ENCODE results near the gene CHIT1. TPM values are rescaled to one million over a fixed set of nuclear protein-coding genes. Genes with fewer than 3 reads are reported as not detected.
A peak's percentile ranks its signal among the peaks of the same experiment; 100 is the strongest.

The CHIT1 gene
- total RNA-seq, 1 experiment from 2014 or later, result not detected

DNA sequence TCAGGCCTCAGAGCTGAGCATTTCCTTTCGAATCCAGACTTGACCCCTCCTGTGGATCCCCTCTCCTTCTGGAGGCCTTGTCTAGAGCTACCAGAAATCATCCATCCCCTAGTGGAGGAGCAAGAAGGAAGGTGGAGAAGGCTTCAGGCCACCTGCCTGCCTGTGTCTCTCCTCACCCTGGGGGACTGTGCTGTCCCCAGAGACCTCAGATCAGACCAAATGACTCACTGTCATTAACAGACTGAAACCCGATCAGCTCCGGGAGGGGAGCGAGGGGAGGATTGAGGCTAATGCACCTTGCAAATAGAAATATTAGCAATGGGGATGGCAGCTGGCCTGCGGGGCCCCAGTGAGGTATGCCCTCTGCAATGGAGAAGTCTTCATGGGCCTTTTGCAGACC is 55.9 kb downstream of the CHIT1 start:
- peak; percentile 35 for DNase-seq (ENCODE audit: low read depth)
- in situ Hi-C loops (cut with HindIII; ENCODE audit: low pct_unique_long_range_greater_than_20kb, low sequenced_read_pairs), result no loop called here

DNA sequence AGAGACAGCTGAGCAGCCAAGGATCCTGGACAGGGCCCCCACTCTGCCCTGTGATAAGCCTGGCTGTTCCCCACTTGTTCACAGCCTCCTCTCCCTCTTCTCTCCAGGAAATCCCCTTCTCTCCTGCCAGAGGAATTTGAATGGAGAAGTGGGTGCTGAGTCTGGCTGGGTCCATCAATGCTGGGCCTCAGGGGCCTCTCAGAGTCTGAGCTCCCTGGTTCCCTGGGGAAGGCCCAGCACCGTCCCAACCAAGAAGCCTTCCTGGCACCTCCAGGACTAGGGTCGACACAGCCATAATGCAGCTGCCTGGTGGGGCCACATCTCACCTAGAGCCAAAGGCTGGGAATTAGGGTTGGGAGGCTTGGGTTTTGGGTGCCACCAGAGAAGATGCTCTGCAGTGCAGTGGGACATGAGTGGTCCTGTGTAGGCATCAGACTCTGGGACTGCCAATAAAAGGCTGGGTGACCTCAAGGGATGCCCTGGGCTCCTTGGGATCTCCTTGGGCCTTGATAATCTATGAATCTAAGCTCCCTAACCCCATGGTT is 56.4 kb downstream of the CHIT1 start:
- in situ Hi-C loops (cut with HindIII; ENCODE audit: low pct_unique_long_range_greater_than_20kb, low sequenced_read_pairs), result no loop called here
- DNase-seq (ENCODE audit: low read depth), result no peak

DNA sequence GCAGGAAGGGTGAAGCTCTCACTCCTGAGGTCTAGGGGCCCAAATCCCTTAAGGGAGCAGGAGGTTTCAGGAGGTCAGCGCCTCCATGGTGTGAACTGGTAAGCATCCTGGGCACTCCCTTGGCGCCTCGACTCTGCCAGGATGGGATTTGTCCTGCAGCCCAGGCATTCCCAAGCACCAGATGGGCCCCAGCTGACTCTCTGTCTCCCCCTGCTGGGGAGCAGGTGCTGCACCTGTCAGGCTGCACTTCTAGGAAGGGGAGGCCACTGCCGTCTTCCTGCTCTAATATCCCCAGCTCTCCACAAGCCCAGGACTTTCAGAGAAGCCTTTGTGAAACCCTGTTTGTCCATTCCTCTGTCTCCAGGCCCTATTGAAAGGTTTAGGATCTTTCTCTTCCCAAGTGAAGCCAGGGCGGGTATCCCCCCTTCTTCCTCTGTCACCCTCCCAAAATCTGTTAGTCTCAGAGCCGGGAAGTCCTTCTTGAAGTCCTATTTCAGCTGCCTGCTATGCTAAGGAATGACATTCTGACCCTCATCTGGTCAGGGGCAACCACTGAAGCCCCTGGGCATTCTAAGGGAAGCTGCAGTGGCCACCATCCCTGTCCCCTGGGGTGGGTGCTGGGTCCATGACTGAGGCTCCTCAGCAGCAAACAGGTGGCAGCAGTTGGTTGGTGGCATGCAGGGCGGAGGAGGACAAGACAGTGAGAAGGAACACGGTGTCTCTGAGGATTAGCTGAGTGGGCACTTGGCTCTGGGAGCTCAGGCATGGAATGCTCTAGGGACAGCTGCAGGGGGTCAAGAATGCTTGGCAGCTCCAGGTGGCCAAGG is 57.1 kb downstream of the CHIT1 start:
- DNase-seq (ENCODE audit: low read depth), result peak; percentile 57
- in situ Hi-C loops (cut with HindIII; ENCODE audit: low pct_unique_long_range_greater_than_20kb, low sequenced_read_pairs), result no loop called here

DNA sequence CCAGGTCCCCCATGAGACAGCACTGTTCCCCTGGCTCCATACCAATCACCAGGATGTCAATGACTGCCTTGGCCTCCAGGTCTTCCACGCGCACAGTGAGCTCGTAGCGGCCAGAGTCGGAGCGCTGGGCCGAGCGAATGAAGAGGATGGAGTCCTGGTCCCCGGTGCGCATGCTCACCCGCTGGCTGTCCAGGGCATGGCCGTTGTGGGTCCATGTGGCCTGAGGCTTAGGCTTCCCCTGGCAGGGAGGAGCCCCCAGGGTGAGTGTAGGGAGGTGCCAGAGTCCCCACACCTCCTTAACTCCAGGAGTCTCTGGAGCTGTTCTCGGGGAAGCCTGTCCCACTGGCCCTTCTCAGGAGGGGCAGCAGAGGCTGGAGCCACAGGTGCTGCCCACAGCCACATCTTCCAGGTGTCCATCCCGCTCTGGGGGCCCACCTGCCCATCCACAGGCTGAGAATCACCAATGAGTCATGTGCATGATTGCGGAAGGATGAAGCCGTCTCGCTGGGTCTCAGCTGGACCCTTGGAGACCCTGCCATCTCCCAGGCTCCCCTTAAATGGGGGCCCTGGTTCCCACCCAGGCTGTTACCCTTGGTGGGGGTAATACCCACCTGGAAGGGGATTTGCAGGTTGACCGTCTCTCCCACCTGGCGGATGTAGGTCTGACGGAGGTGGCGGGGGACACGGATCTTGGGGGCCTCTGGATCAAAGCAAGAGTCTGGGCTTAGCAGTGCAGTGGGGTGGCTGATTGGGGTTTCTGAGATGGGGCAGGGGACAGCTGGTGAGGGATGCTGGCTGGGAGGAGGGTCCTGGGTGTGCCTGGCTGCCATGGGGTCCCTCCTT is 57.9 kb downstream of the CHIT1 start:
- DNase-seq (ENCODE audit: low read depth), result no peak
- in situ Hi-C loops (cut with HindIII; ENCODE audit: low pct_unique_long_range_greater_than_20kb, low sequenced_read_pairs), result no loop called here

DNA sequence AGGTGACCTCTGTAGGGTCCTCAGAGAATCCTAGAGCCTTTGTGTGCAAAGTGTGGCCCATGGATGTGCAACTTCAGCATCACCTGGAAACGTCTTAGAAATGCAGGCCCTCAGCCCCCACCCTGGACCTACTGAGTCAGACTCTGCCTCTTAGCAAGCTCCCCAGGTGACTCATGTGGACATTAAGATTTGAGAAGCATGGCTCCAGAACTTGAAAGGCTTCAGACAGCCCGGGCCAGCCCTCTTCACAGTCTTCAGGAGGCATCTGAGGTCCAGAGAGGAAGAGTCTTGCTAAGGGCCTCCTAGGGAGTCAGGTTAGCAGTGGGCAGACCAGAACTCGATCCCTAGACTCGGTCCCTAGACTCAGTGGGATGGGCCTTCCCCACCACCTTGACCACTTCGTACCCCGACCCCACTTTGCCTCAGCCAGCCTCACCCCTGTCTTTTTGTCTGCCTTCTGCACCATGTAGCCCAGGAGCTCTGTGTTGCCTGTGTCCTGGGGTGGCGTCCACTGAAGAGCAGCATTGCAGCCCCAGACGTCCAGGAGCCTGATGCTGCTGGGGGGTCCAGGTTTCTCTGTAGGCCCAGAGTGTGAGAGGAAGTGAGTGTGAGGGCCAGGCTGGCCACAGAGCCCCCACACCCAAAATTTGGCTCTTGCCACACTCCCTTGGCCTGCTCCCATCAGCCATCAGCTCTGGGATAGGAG is 58.7 kb downstream of the CHIT1 start:
- in situ Hi-C loops (cut with HindIII; ENCODE audit: low pct_unique_long_range_greater_than_20kb, low sequenced_read_pairs), result no loop called here
- no peak for DNase-seq (ENCODE audit: low read depth)

DNA sequence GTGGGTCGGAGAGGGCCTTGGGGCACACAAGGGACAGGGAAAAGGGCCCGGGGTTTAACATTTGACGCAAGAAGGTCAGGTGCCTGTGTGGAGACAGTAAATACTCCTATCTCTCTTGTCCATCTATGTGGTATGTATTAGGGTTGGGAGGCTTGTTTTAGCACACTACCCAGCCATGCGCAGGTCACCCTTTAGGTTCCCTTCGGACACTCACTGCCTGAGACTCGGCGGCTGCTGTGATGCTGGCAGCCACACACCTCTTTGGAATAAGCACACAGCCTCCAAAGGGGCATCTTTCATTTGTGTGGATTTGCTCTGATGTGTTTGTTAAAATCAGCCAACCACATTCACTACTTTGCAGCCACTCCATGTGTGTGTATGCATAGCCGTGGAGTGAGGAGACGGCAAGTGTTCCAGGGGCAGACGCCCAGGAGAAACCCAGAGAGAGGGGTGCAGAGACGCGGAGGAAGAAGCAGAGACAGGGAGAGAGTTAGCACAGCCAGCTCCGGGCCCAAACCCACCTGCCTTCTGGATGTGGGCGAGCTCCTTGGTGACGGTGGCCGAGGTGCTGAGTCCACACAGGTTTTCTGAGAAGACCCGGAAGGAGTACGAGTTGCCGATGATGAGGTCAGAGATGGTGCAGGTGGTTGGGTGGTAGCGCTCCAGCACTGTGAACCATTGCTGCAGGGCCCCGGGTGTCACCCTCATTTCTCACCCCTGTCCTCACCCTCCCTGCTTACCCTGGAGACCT is 59.5 kb downstream of the CHIT1 start:
- DNase-seq (ENCODE audit: low read depth), result no peak
- in situ Hi-C loops (cut with HindIII; ENCODE audit: low pct_unique_long_range_greater_than_20kb, low sequenced_read_pairs), result no loop called here

DNA sequence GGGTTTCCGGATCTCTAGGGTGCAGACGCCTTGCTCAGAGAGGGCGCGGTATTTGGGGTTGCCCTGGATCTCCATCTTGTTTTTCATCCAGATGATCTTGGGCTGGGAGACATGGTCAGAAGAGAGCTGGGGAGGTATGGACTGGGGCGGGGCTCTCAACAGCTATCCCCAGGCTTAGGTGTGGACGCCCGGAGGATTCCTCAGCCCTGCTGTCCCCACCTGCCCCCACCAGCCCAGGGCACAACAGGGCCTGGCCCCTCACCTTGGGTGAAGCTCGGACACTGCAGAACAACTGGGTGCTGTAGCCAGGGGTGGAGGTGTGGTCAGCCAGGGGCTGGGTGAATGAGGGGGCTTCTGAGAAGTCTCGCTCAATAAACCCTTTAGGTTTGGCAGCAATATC is 60.5 kb downstream of the CHIT1 start:
- no peak for DNase-seq (ENCODE audit: low read depth)
- in situ Hi-C loops (cut with HindIII; ENCODE audit: low pct_unique_long_range_greater_than_20kb, low sequenced_read_pairs), result no loop called here

DNA sequence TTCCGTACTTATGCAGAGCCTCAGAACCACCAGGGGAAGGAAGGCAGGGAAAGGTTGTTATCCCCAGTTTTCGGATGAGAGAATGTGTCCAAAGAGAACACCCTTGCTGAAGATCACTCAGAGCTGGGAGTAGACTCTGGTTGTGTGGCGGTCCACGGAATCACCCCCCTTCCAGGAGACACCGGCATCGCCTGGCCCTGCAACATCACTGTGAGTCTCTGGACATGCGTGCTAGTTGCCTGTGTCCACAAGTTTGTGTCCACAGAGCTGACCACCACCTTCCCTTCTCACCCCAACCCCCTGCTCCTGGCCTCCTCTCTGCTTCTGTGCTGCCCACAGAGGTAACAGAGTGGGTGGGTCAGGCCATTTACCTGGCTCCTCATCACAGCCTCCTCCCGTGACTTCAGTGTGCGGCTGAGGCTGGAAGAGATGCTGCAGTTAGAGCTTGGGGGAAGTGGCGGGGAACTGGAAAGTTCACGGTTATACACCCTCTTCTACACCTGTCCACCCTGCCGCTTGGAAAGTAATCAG is 61.2 kb downstream of the CHIT1 start:
- in situ Hi-C loops (cut with HindIII; ENCODE audit: low pct_unique_long_range_greater_than_20kb, low sequenced_read_pairs), result no loop called here
- no peak for DNase-seq (ENCODE audit: low read depth)

DNA sequence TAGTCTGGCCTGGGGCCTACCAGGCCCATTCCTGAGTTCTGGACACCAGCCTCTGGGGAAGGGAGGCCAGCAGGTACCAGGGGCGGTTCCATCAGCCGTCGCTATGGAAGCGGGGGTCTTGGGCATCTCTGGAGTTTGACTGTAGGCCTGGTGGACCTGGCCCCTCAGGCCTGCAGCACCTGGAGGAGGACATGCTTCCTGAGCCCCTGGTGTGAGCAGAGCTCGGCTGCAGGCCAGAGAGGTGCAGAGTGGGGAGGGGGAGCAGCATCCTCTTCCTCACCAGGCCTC is 61.6 kb downstream of the CHIT1 start:
- no peak for DNase-seq (ENCODE audit: low read depth)
- in situ Hi-C loops (cut with HindIII; ENCODE audit: low pct_unique_long_range_greater_than_20kb, low sequenced_read_pairs), result no loop called here

DNA sequence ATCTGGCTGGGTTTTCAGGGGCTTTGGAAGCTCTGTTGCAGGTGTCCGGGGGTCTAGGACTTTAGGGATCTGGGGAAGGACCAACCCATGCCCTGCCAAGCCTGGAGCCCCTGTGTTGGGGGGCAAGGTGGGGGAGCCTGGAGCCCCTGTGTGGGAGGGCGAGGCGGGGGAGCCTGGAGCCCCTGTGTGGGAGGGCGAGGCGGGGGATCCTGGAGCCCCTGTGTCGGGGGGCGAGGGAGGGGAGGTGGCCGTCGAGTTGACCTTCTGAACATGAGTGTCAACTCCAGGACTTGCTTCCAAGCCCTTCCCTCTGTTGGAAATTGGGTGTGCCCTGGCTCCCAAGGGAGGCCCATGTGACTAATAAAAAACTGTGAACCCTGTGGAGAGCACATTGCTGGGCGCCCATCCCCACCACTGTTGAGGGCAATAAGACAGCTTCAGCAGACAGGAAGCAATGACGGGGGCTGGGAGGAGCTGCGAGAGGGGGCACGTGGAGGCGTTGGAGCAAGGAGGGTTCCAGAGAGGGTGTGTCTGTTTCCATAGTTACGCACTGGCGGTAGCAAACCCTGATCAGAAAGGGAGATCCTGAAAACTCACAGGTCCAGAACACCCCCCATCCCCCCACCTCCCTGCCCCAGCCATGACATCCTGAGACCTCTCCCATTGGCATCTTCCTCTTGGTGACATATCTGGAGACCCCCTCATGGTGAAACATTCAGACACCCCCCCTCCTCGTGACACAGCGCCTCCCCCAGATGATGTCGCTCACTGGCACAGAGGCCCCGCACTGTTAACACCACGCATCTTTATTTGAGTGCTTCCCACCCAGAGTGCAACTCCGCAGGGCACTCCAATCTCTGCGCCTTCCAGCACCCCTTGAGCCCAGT is 62.2 kb downstream of the CHIT1 start:
- DNase-seq (ENCODE audit: low read depth), result peak; percentile 41
- in situ Hi-C loops (cut with HindIII; ENCODE audit: low pct_unique_long_range_greater_than_20kb, low sequenced_read_pairs), result no loop called here

DNA sequence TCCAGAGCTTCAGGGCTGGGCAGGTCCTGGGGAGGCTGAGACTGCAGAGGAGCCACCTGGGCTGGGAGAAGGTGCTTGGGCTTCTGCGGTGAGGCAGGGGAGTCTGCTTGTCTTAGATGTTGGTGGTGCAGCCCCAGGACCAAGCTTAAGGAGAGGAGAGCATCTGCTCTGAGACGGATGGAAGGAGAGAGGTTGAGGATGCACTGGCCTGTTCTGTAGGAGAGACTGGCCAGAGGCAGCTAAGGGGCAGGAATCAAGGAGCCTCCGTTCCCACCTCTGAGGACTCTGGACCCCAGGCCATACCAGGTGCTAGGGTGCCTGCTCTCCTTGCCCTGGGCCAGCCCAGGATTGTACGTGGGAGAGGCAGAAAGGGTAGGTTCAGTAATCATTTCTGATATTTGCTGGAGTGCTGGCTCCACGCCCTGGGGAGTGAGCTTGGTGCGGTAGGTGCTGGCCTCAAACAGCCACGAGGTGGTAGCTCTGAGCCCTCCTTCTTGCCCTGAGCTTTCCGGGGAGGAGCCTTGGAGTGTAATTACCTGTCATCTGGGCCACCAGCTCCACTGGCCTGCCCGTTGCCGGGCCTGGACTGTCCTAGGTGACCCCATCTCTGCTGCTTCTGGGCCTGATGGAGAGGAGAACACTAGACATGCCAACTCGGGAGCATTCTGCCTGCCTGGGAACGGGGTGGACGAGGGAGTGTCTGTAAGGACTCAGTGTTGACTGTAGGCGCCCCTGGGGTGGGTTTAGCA is 63.1 kb downstream of the CHIT1 start:
- DNase-seq (ENCODE audit: low read depth), result no peak
- in situ Hi-C loops (cut with HindIII; ENCODE audit: low pct_unique_long_range_greater_than_20kb, low sequenced_read_pairs), result no loop called here

Other genes starting within 250 kb of the CHIT1 start
- 122 and 126 TPM in 2 replicates for gene TMEM183A, start 222.3 kb downstream of the CHIT1 start, total RNA-seq (2014; rRNA removed; shearing (Covaris generic); ENCODE audit: low replicate concordance)
- 8.7 and 15.3 TPM in 2 replicates for gene PPFIA4, start 203.2 kb downstream of the CHIT1 start, total RNA-seq (2014; rRNA removed; shearing (Covaris generic); ENCODE audit: low replicate concordance)
- not detected in 2 replicates for gene MYOG, start 143.7 kb downstream of the CHIT1 start, total RNA-seq (2014; rRNA removed; shearing (Covaris generic); ENCODE audit: low replicate concordance)
- gene ADORA1, start 101.9 kb downstream of the CHIT1 start, total RNA-seq (2014; rRNA removed; shearing (Covaris generic); ENCODE audit: low replicate concordance), result 87.9 and 100 TPM in 2 replicates
- not detected in 2 replicates for gene MYBPH, start 53.8 kb downstream of the CHIT1 start, total RNA-seq (2014; rRNA removed; shearing (Covaris generic); ENCODE audit: low replicate concordance)
- gene CHI3L1, start 43.0 kb downstream of the CHIT1 start, total RNA-seq (2014; rRNA removed; shearing (Covaris generic); ENCODE audit: low replicate concordance), result not detected in 2 replicates
- gene BTG2, start 75.8 kb upstream of the CHIT1 start, total RNA-seq (2014; rRNA removed; shearing (Covaris generic); ENCODE audit: low replicate concordance), result 16.1 and 18.2 TPM in 2 replicates
- gene FMOD, start 121.4 kb upstream of the CHIT1 start, total RNA-seq (2014; rRNA removed; shearing (Covaris generic); ENCODE audit: low replicate concordance), result not detected in 2 replicates
- gene PRELP, start 246.1 kb upstream of the CHIT1 start, total RNA-seq (2014; rRNA removed; shearing (Covaris generic); ENCODE audit: low replicate concordance), result not detected in 2 replicates